Mesenchymal stem cell (in vitro differentiated cells and primary cell): Measurements from ENCODE around the gene TMEM233.
A peak's percentile ranks its signal among the peaks of the same experiment; 100 is the strongest.
"Not testable (repeated sequence)": the region's sequence is repeated elsewhere in the genome, so short reads cannot be mapped to it uniquely, and the experiment has no call there.

Experiments used
- DNase-seq: peaks from one replicate; pipeline ENCODE4 v3.0.0-alpha.2; 2013
- H2AFZ ChIP-seq: one replicate; pipeline ENCODE4 v1.6.1; 2013; ENCODE audit warnings: low read depth, mild to moderate bottlenecking, control low read depth, inconsistent platforms, low read length, moderate library complexity
- H2AK5ac ChIP-seq: 2 replicates; pipeline ENCODE4 v1.6.1; 2013; ENCODE audit warnings: low read length, moderate library complexity, mild to moderate bottlenecking, inconsistent platforms; ENCODE audit not compliant: severe bottlenecking
- H2BK120ac ChIP-seq: one replicate; pipeline ENCODE4 v1.6.1; 2013; ENCODE audit warnings: low read depth, mild to moderate bottlenecking, inconsistent platforms, low read length, moderate library complexity
- H2BK12ac ChIP-seq, 2 experiments: one replicate each; pipeline ENCODE4 v1.6.1; 2013; ENCODE audit warnings: inconsistent platforms in 2 of 2, low read length in 2 of 2, mild to moderate bottlenecking in 2 of 2, moderate library complexity in 2 of 2, control low read depth in 1 of 2
- H2BK15ac ChIP-seq: one replicate; pipeline ENCODE4 v1.6.1; 2013; ENCODE audit warnings: mild to moderate bottlenecking, low read depth, inconsistent platforms; ENCODE audit not compliant: poor library complexity, severe bottlenecking
- H2BK5ac ChIP-seq: 2 replicates; pipeline ENCODE4 v1.6.1; 2013; ENCODE audit warnings: low read depth, mild to moderate bottlenecking, low read length, control low read depth, inconsistent platforms; ENCODE audit not compliant: poor library complexity, severe bottlenecking
- H3K14ac ChIP-seq, 2 experiments: one replicate each; pipeline ENCODE4 v1.6.1; 2013; ENCODE audit warnings: inconsistent platforms in 2 of 2, low read length in 2 of 2, control low read depth in 1 of 2, mild to moderate bottlenecking in 1 of 2, moderate library complexity in 1 of 2
- H3K18ac ChIP-seq, 2 experiments: one replicate each; pipeline ENCODE4 v1.6.1; 2013; ENCODE audit warnings: inconsistent platforms in 2 of 2, low read length in 2 of 2, control low read depth in 1 of 2, low read depth in 1 of 2, mild to moderate bottlenecking in 1 of 2
- H3K23ac ChIP-seq, 2 experiments: one replicate each; pipeline ENCODE4 v1.6.1; 2013; ENCODE audit warnings: inconsistent platforms in 2 of 2, low read length in 2 of 2, mild to moderate bottlenecking in 2 of 2, moderate library complexity in 2 of 2, control low read depth in 1 of 2
- H3K27ac ChIP-seq: 2 replicates; pipeline ENCODE4 v1.5.1; 2013; ENCODE audit warnings: mild to moderate bottlenecking, moderate library complexity, low read length, control low read depth, inconsistent platforms; ENCODE audit not compliant: poor library complexity, severe bottlenecking
- H3K27me3 ChIP-seq, 2 experiments: 2 replicates each; pipeline versions ENCODE4 v1.6.1 to v1.7.0; 2013; ENCODE audit warnings: low read length in 2 of 2, mild to moderate bottlenecking in 2 of 2, moderate library complexity in 2 of 2, control low read depth in 1 of 2, inconsistent platforms in 1 of 2; ENCODE audit not compliant: control insufficient read depth in 1 of 2, insufficient read depth in 1 of 2
- H3K36me3 ChIP-seq, 2 experiments: 2 replicates each; pipeline versions ENCODE4 v1.6.1 to v1.7.0; 2013; ENCODE audit warnings: low read length in 2 of 2, control low read depth in 1 of 2, inconsistent platforms in 1 of 2, low read depth in 1 of 2, mild to moderate bottlenecking in 1 of 2; ENCODE audit not compliant: insufficient read depth in 2 of 2, control insufficient read depth in 1 of 2
- H3K4ac ChIP-seq, 2 experiments: one replicate each; pipeline ENCODE4 v1.6.1; 2013; ENCODE audit warnings: inconsistent platforms in 2 of 2, low read length in 2 of 2, mild to moderate bottlenecking in 2 of 2, moderate library complexity in 2 of 2, control low read depth in 1 of 2, low read depth in 1 of 2
- H3K4me1 ChIP-seq: 2 replicates; pipeline ENCODE4 v1.6.1; 2013; ENCODE audit warnings: low read depth, low read length, control low read depth; ENCODE audit not compliant: control insufficient read depth, insufficient read depth
- H3K4me2 ChIP-seq: 2 replicates; pipeline ENCODE4 v1.6.1; 2013; ENCODE audit warnings: low read length, mild to moderate bottlenecking, inconsistent platforms; ENCODE audit not compliant: poor library complexity, severe bottlenecking
- H3K4me3 ChIP-seq, 2 experiments: 2 replicates each; pipeline versions ENCODE4 v1.5.1 to v1.7.0; 2013; ENCODE audit warnings: low read length in 2 of 2, mild to moderate bottlenecking in 2 of 2, control low read depth in 1 of 2, low read depth in 1 of 2; ENCODE audit not compliant: insufficient read depth in 1 of 2
- H3K79me1 ChIP-seq: replicated peaks from 2 replicates; pipeline ENCODE4 v1.6.1; 2013; ENCODE audit warnings: mild to moderate bottlenecking, control low read depth, low read length, inconsistent platforms; ENCODE audit not compliant: poor library complexity, severe bottlenecking
- H3K9ac ChIP-seq: 2 replicates; pipeline ENCODE4 v1.7.0; 2013; ENCODE audit warnings: mild to moderate bottlenecking, low read length, moderate library complexity
- H3K9me3 ChIP-seq: 2 replicates; pipeline ENCODE4 v1.7.0; 2013; ENCODE audit warnings: mild to moderate bottlenecking, low read length; ENCODE audit not compliant: control insufficient read depth
- H4K8ac ChIP-seq: one replicate; pipeline ENCODE4 v1.6.1; 2013; ENCODE audit warnings: inconsistent platforms, mild to moderate bottlenecking, low read length, moderate library complexity
- H4K91ac ChIP-seq: one replicate; pipeline ENCODE4 v1.6.1; 2013; ENCODE audit warnings: mild to moderate bottlenecking, low read length, inconsistent platforms
- WGBS: methylation state at CpG from one replicate; pipeline ENCODE4 v1.1.7; 2013; ENCODE audit warnings: mixed read lengths; 5-methylcytosine and 5-hydroxymethylcytosine counted together

The TMEM233 gene

DNA sequence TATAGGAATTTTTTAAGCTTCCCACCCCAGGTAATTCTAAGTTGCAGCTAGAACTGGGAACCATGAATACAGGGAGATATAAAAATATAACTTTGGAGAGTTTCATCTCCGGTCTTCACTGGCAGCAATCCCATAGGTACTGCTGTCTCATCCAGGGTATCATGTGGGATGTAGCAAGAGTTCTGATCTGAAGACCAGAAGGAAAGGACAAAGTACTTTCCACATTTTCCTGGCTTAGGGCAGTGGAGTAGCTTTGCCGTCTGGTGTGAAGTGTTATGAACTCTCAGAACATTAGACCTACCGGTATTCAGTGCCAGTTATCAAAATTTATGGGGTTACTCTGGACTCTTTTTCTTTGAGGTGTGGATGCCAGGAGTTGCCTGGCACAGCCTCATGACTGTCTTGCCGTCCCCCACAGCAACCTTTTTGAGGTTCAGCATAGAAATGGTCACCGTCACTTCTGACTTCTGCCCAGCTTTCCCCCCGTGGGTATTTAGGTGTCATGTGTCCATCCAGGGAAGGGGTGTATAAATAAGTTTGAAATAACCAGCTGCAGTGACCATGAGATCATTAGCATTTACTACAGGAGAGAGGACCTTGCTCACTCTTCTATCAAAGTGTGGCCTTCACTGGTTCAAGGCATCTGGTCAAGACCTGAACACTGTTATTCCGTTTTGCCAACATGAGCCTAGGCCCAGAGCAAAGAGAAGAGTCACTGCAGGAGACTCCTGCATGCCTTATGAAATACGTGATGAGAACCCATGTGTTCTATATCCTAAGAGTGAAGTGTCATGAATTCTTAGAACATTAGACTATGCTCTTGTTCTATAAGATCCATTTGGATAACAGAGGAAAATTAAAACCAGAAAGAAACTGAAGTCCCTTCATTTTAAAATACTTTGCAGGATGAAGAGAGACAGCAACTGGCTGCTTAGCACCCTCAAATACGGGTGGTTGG is 22.2 kb downstream of the TMEM233 start:
- Histone ChIP-seq H3K14ac (no peak overlapping the region), H3K4me3 (no peak overlapping the region), H3K4ac (no peak overlapping the region), H4K8ac (no peak overlapping the region), H2BK12ac (no peak overlapping the region), H3K27me3 (no peaks in the 10 kb centered on the region), H2BK5ac (no peak overlapping the region), H3K79me1 (no peaks in the 10 kb centered on the region), H2BK120ac (no peak overlapping the region), H3K4me2 (no peak overlapping the region), H3K36me3 (no peaks in the 10 kb centered on the region), H2BK15ac (no peak overlapping the region), H3K9me3 (peaks cover 3% of the 10 kb centered on the region), H3K4me1 (no peaks in the 10 kb centered on the region), H2AK5ac (no peak overlapping the region), H3K9ac (no peak overlapping the region), H3K27ac (no peak overlapping the region), H4K91ac (no peak overlapping the region), H3K18ac (no peak overlapping the region), H3K23ac (no peak overlapping the region), H2AFZ (no peak overlapping the region)
- DNase-seq: no peak
- 76% methylated on average over 8 of the region's 9 CpGs for WGBS

DNA sequence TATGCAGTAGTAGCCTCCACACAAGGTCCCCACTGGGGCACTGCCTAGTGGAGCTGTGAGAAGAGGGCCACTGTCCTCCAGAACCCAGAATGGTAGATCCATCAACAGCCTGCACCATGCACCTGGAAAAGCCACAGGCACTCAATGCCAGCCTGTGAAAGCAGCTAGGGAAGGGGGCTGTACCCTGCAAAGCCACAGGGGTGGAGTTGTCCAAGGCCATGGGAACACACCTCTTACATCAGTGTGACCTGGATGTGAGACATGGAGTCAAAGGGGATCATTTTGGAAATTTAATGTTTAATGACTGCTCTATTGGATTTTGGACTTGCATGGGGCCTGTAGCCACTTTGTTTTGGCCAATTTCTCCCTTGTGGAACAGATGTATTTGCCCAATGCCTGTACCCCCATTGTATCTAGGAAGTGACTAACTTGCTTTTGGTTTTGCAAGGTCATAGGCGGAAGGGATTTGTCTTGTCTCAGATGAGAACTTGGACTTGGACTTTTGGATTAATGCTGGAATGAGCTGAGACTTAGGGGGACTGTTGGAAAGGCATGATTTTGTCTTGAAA is 24.8 kb downstream of the TMEM233 start:
- WGBS: 78% methylated on average over 1 of the region's 1 CpG
- H2BK5ac ChIP-seq, H3K4me2 ChIP-seq, H3K27ac ChIP-seq, H3K4ac ChIP-seq, H2AFZ ChIP-seq, H2AK5ac ChIP-seq, H3K23ac ChIP-seq, H3K18ac ChIP-seq, H3K9ac ChIP-seq, H3K14ac ChIP-seq, H2BK15ac ChIP-seq, DNase-seq, H3K9me3 ChIP-seq, H3K4me1 ChIP-seq, H2BK120ac ChIP-seq, H4K91ac ChIP-seq, H3K36me3 ChIP-seq, H4K8ac ChIP-seq, H3K4me3 ChIP-seq, H2BK12ac ChIP-seq, H3K27me3 ChIP-seq, H3K79me1 ChIP-seq: not testable (repeated sequence)

DNA sequence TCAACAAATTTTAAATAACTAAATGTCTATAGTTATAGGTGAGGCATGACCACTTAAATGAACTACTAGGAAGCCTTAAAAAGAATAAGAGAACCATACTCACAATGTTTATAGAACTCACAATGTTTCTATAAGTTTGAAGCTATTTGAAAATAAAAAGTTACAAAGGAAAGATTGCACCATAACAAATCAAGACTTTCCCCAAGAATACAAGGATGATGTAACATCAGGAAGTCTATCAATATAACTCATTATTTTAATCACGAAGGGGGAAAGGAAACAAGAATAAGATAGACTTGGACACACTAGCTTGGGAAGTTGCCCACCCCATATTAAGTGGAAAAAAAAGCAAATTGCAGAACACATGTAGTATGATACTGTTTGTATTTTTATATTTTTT is 26.9 kb downstream of the TMEM233 start:
- Histone ChIP-seq H3K23ac (no peak overlapping the region), H2BK12ac (no peak overlapping the region), H2BK5ac (no peak overlapping the region), H3K36me3 (no peaks in the 10 kb centered on the region), H3K79me1 (no peaks in the 10 kb centered on the region), H3K27me3 (peaks cover 0 to 4% of the 10 kb centered on the region in 2 experiments), H4K91ac (no peak overlapping the region), H2AK5ac (no peak overlapping the region), H3K27ac (no peak overlapping the region), H2BK120ac (no peak overlapping the region), H3K4me3 (no peak overlapping the region), H3K9me3 (peaks cover 3% of the 10 kb centered on the region), H3K14ac (no peak overlapping the region), H3K4ac (no peak overlapping the region), H3K4me2 (no peak overlapping the region), H4K8ac (no peak overlapping the region), H2BK15ac (no peak overlapping the region), H3K4me1 (no peaks in the 10 kb centered on the region), H3K18ac (no peak overlapping the region), H3K9ac (no peak overlapping the region), H2AFZ (no peak overlapping the region)
- WGBS: no CpG with 5 or more reads among the region's 1 CpG
- no peak for DNase-seq

DNA sequence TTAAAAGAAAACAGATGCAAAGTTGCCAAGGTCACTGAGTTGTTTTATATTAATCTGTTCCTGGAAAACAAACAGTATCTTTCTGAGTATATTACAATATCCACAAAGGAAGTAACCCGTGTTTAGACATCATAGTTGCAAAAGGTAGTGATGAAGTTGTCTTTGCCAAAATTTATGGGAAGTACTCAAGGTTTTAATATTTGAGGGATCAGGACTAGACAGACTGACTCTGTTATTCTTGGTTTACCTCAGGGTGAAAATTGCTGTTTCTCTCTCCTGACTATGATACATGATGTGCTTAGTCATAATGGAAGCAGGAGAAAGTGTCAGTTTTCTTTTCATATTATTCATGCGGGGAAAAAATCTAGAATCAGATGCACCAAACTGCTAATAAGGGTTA is 28.3 kb downstream of the TMEM233 start:
- H2BK120ac ChIP-seq: no peak overlapping the region
- H2AK5ac ChIP-seq: no peak overlapping the region
- peaks cover 0 to 4% of the 10 kb centered on the region in 2 experiments for H3K27me3 ChIP-seq
- H2AFZ ChIP-seq: no peak overlapping the region
- DNase-seq: no peak
- H3K4me2 ChIP-seq: no peak overlapping the region
- no peak overlapping the region for H3K4ac ChIP-seq
- no peaks in the 10 kb centered on the region for H3K36me3 ChIP-seq
- no peak overlapping the region for H2BK12ac ChIP-seq
- H2BK15ac ChIP-seq: no peak overlapping the region
- H2BK5ac ChIP-seq: no peak overlapping the region
- no peaks in the 10 kb centered on the region for H3K79me1 ChIP-seq
- no peak overlapping the region for H4K91ac ChIP-seq
- H3K27ac ChIP-seq: no peak overlapping the region
- H3K9ac ChIP-seq: peak overlapping the region; percentile 18
- no peak overlapping the region for H3K14ac ChIP-seq
- H3K23ac ChIP-seq: no peak overlapping the region
- H3K9me3 ChIP-seq: peaks cover 3% of the 10 kb centered on the region
- H3K18ac ChIP-seq: no peak overlapping the region
- H3K4me1 ChIP-seq: no peaks in the 10 kb centered on the region
- H3K4me3 ChIP-seq: no peak overlapping the region
- 69% methylated on average over 1 of the region's 2 CpGs for WGBS
- no peak overlapping the region for H4K8ac ChIP-seq
